Measurements from ENCODE around the gene PMFBP1. TPM values are rescaled to one million over a fixed set of nuclear protein-coding genes. Genes with fewer than 3 reads are reported as not detected.

Gene PMFBP1
- polyA plus RNA-seq, 3 donors = 0.45 to 1.5 (median 0.56) TPM

- H3K27ac ChIP-seq (ENCODE audit: low read depth, low read length) = no peak overlapping the region
- 62 to 79% (median 76%) methylated on average over 4 of the region's 4 CpGs for WGBS, 3 donors
Measured at GRCh38 chr16:72195609-72196008, 23.7 kb upstream of the PMFBP1 start.

- H3K27ac ChIP-seq (ENCODE audit: low read depth, low read length) = no peak overlapping the region
- 60 to 76% (median 75%) methylated on average over 3 of the region's 3 CpGs for WGBS, 3 donors
Measured at GRCh38 chr16:72191551-72191950, 19.6 kb upstream of the PMFBP1 start.

GRCh38 chr16:72189865-72190371, 18.0 kb upstream of the PMFBP1 start:
- 59 to 85% (median 61%) methylated on average over 6 of the region's 6 CpGs for WGBS, 3 donors
- H3K27ac ChIP-seq (ENCODE audit: low read depth, low read length) = no peak overlapping the region

DNA sequence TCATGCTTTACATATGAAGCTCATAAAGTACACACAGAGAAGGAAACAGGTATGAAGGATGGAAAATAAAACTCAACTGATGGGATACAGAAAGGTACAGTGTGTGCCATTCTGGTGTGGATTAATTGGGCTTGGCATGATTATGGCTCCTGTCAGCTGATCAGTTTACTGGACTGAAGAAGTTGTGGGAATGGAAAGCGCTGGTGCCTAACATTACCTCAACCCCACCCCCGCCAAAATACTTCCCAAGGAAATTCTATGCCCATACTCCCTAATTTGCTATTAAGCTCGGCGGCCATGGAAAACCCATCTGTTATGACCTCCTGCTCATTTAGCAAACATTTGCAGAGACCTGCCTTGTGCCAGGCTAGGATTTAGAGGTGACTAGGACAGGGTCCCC, 16.6 kb upstream of the PMFBP1 start:
- no peak overlapping the region for H3K27ac ChIP-seq (ENCODE audit: low read depth, low read length)
- WGBS, 3 donors = 84 to 96% (median 95%) methylated on average over 4 of the region's 4 CpGs

DNA sequence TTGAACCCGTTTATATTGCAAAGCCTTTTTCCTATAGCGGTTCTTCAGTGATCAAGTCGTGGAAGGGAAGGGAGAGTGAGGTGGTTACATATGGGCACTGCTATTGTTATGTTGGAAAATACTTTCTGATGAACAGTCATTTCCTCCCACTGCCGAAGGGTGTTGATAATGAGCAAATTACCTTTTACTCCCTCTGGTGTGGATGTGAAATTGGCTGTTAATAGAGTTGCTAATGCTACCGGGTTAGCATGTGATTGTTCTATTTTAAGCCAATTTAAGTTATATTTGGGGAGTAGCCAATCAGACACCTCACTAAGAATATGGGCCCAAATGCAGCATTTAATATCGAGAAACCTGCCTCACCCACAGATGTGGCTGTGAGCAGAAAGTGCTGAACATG, 15.6 kb upstream of the PMFBP1 start:
- WGBS, 3 donors = 67 to 71% (median 68%) methylated on average over 6 of the region's 6 CpGs
- no peak overlapping the region for H3K27ac ChIP-seq (ENCODE audit: low read depth, low read length)

GRCh38 chr16:72182976-72183375, 11.0 kb upstream of the PMFBP1 start:
- no peak overlapping the region for H3K27ac ChIP-seq (ENCODE audit: low read depth, low read length)

DNA sequence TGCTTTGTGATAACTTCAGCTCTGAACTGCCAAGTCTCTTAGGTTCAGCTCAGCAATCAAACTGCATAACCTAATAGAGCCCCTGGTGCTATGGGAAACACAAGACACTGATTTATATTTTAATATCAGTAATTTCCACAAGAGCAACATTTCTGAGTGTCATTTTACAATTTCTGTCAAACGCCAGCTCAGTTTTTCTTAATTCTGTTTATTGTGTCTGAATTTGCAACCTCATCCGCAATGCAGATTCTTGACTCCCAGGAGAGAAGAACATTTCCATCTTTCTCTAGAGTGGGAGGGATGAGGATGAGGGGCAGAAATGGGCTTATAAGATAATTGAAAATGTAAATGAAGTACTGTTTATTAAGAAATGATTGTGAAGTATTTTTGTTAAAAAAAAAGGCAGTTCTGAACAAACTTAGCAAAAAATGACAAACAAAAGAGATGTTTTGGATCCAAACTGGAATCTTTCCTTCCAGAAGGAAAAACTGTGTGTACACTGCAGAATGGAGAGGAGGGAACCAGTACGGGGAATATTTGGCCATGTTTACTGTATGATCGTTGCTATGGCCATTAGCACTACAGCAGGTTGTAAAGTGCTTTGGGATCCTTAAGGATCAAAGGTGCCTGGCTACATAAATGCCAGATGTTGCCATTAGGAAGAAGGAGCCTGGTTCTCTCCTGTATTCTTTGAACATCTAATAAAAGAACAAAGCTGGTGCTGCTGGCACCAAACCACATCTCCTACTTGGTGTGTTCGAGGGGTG, 7.4 kb upstream of the PMFBP1 start:
- H3K27ac ChIP-seq (ENCODE audit: low read depth, low read length) = no peak overlapping the region
- 41 to 59% (median 45%) methylated on average over 5 of the region's 5 CpGs for WGBS, 3 donors

DNA sequence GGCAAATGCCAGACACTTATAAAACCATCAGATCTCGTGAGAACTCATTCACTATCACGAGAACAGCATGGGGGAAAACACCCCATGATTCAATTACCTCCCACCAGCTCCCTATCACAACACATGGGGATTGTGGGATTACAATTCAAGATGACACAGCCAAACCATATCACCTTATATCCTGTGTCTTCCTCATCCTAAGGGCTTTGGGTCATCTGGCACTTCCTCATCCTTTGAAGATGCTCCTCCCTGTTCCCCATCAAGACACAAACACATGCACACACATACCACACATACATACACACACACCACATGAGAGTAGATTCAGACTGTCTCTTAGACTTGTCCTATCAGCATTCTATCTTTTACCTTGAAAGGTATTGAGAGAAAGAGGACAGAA, 2.8 kb upstream of the PMFBP1 start:
- WGBS, 3 donors = 80 to 92% (median 87%) methylated on average over 2 of the region's 2 CpGs
- no peak overlapping the region for H3K27ac ChIP-seq (ENCODE audit: low read depth, low read length)

- WGBS, 3 donors = 80 to 87% (median 83%) methylated on average over 1 of the region's 1 CpG
- no peak overlapping the region for H3K27ac ChIP-seq (ENCODE audit: low read depth, low read length)
Measured at GRCh38 chr16:72173997-72174396, 2.0 kb upstream of the PMFBP1 start.

DNA sequence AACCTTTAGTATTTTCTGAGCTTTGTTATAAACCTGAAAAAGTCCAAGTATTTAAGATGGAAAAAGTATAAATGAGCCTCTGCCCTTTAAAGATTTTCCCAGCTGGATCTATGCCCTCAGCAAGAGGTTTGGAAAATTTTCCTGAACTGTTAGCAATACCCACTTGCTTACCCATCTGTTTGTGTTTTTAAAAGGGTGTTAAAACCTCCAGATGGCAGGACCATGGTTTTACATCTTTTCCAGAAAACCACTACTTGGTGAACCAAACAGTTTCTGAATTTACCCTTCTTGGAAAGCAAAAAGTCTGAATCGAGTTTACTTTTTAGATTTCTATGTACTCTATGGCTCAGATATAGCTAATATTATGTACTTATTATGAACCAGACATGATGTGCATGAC, 719 bp downstream of the PMFBP1 start:
- WGBS, 3 donors = 82 to 93% (median 92%) methylated on average over 1 of the region's 1 CpG
- no peak overlapping the region for H3K27ac ChIP-seq (ENCODE audit: low read depth, low read length)

- H3K27ac ChIP-seq (ENCODE audit: low read depth, low read length) = no peak overlapping the region
Measured at GRCh38 chr16:72169708-72170107, 2.2 kb downstream of the PMFBP1 start.

GRCh38 chr16:72168365-72168764, 3.6 kb downstream of the PMFBP1 start:
- whole genome bisulfite sequencing, 3 donors = 81 to 86% (median 85%) methylated on average over 2 of the region's 2 CpGs
- H3K27ac ChIP-seq (ENCODE audit: low read depth, low read length) = no peak overlapping the region

More at GRCh38 chr16:72169708-72170107, 2.2 kb downstream of the PMFBP1 start:
- WGBS, 3 donors = 48 to 71% (median 59%) methylated on average over 1 of the region's 1 CpG

- 63 to 79% (median 70%) methylated on average over 6 of the region's 6 CpGs for WGBS, 3 donors
- no peak overlapping the region for H3K27ac ChIP-seq (ENCODE audit: low read depth, low read length)
Measured at GRCh38 chr16:72166954-72167561, 4.9 kb downstream of the PMFBP1 start.

DNA sequence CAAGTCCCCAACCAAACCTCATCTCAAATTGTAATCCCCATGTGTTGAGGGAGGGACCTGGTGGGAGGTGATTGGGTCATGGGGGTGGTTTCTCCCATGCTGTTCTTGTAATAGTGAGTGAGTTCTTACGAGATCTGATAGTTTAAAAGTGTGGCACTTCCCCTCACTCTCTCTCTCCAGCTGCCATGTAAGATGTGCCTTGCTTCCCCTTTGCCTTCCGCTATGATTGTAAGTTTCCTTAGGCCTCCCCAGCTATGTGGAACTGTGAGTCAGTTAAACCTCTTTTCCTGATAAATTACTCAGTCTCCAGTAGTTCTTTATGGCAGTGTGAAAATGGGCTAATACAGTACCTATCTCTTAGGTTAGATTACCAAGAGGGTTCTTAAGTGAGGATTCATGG, 5.8 kb downstream of the PMFBP1 start:
- 74 to 92% (median 76%) methylated on average over 2 of the region's 2 CpGs for WGBS, 3 donors
- no peak overlapping the region for H3K27ac ChIP-seq (ENCODE audit: low read depth, low read length)

- WGBS, 3 donors = 58 to 75% (median 62%) methylated on average over 5 of the region's 5 CpGs
- no peak overlapping the region for H3K27ac ChIP-seq (ENCODE audit: low read depth, low read length)
Measured at GRCh38 chr16:72164691-72165090, 7.3 kb downstream of the PMFBP1 start.

- 70 to 74% (median 71%) methylated on average over 6 of the region's 6 CpGs for WGBS, 3 donors
- H3K27ac ChIP-seq (ENCODE audit: low read depth, low read length) = no peak overlapping the region
Measured at GRCh38 chr16:72162105-72162692, 9.8 kb downstream of the PMFBP1 start.

GRCh38 chr16:72159801-72160200, 12.2 kb downstream of the PMFBP1 start:
- 54 to 69% (median 69%) methylated on average over 2 of the region's 2 CpGs for WGBS, 3 donors
- H3K27ac ChIP-seq (ENCODE audit: low read depth, low read length) = no peak overlapping the region

DNA sequence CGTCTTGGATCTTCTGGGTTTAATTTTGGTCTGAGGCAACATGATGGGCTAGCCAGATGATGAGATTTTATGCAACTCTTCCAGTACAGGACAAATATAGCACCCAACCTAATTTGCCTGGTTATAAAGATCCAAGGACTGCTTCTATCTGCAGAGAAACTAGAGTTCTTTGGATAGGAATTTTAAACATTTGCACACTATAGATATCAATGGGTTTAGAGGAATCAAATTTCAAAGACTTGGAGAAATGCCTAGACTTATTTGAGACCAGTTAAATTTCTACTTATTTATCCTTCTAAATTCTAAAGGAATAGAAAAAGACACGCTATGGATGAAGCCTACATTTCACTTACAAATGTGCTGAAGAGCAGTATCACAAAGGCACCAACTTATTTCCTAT, 12.6 kb downstream of the PMFBP1 start:
- 37 to 54% (median 51%) methylated on average over 2 of the region's 2 CpGs for WGBS, 3 donors
- no peak overlapping the region for H3K27ac ChIP-seq (ENCODE audit: low read depth, low read length)

DNA sequence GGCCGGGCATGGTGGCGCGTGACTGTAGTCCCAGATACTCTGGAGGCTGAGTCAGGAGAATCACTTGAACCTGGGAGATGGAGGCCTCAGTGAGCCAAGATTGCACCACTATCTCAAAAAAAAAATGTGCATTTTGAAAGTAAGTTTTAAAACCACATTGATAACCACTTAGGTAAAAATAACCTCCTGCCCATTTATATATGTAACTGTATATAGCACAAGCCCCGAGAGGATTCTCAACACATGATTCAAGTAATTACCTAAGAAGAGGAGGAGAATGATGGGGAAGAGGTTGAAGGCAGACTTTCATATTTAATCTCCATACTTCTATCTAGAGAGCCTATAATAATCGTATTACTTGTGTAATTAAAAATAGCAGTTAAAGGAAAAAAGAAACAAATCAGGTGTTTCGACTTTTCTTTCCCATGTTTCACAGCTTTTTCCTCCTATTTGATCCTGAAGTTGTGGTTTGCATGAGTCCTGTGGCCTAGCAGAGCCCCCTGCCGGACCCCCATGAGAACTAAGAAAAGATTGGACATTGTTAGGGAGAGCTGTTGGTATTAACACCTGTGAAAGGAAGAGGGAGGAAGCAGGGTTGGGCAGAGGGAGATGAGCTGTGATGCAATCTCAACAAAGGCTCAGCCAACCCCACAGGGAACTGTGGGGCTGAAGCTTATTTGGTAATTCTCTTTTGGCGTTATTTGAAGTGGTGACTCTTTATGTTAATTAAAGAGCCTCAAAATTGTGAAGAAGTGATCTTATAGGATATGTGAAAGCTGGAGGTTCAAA, 22.1 kb downstream of the PMFBP1 start:
- 76 to 81% (median 80%) methylated on average over 8 of the region's 8 CpGs for WGBS, 3 donors
- no peak overlapping the region for H3K27ac ChIP-seq (ENCODE audit: low read depth, low read length)
